Colonic mucosa (tissue), 4 donors: ENCODE measurements around the gene TMEM198. TPM values are rescaled to one million over a fixed set of nuclear protein-coding genes. Genes with fewer than 3 reads are reported as not detected.

Experiments used
- DNase-seq: peaks from one replicate; pipeline ENCODE4 v3.0.0-alpha.2; 2020
- H3K27ac ChIP-seq: fragments of 200-600 bp; one replicate; pipeline ENCODE4 v1.8.0; 2021
- H3K27me3 ChIP-seq: fragments of 200-600 bp; one replicate; pipeline ENCODE4 v1.8.0; 2021
- H3K36me3 ChIP-seq: fragments of 200-600 bp; one replicate; pipeline ENCODE4 v1.8.0; 2021
- H3K4me1 ChIP-seq: fragments of 200-600 bp; one replicate; pipeline ENCODE4 v1.8.0; 2021; ENCODE audit warnings: mild to moderate bottlenecking
- H3K4me3 ChIP-seq: fragments of 200-600 bp; one replicate; pipeline ENCODE4 v1.8.0; 2021
- H3K9ac ChIP-seq, 2 donors: one replicate each; pipeline ENCODE4 v1.7.0; 2013; ENCODE audit warnings: control low read depth in 2 of 2, low read depth in 2 of 2, low read length in 2 of 2
- H3K9me3 ChIP-seq: fragments of 200-600 bp; one replicate; pipeline ENCODE4 v1.8.0; 2021
- intact Hi-C: fragments of 100-400 bp; cut with DNase I; formaldehyde crosslinking; loops from one replicate; pipeline ENCODE4 v1.14.1; 2022
- total RNA-seq, 2 donors: library from RNA; stranded (reverse); fragmentation: NEBNext Ultra II Directional in 1 of 2; extraction: Animal tissue kit (Norgen Biotek cat#: 25700) in 1 of 2; gene quantifications; one replicate each; pipeline ENCODE4 v1.2.1, GENCODE V29; 2021
- TF ChIP-seq, protein P1 (sequence below): fragments of 200-600 bp; IDR thresholded peaks from one replicate; pipeline ENCODE4 v1.8.0; 2022; ENCODE audit warnings: antibody characterized with exemption, mild to moderate bottlenecking
- donor health status: healthy.
- donor health status: DM: no; HTN: no; CAD: no.
- donor health status: DM: no; HTN: no; CAD: no.

The TMEM198 gene
- total RNA-seq, 2 donors from 2014 or later = 1.7 to 2.9 TPM

GRCh38 chr2:219500135-219500534 lies 43.7 kb upstream of the TMEM198 start:
- Histone ChIP-seq H3K9ac (no peak overlapping the region), H3K27ac (no peak overlapping the region), H3K36me3 (no peaks in the 10 kb centered on the region), H3K4me3 (no peak overlapping the region), H3K9me3 (no peaks in the 10 kb centered on the region), H3K4me1 (no peaks in the 10 kb centered on the region), H3K27me3 (peaks cover 21% of the 10 kb centered on the region)
- no peak for DNase-seq
- intact Hi-C loops = no loop called here
- TF ChIP-seq, protein P1, sequence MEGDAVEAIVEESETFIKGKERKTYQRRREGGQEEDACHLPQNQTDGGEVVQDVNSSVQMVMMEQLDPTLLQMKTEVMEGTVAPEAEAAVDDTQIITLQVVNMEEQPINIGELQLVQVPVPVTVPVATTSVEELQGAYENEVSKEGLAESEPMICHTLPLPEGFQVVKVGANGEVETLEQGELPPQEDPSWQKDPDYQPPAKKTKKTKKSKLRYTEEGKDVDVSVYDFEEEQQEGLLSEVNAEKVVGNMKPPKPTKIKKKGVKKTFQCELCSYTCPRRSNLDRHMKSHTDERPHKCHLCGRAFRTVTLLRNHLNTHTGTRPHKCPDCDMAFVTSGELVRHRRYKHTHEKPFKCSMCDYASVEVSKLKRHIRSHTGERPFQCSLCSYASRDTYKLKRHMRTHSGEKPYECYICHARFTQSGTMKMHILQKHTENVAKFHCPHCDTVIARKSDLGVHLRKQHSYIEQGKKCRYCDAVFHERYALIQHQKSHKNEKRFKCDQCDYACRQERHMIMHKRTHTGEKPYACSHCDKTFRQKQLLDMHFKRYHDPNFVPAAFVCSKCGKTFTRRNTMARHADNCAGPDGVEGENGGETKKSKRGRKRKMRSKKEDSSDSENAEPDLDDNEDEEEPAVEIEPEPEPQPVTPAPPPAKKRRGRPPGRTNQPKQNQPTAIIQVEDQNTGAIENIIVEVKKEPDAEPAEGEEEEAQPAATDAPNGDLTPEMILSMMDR = no peak

- no peaks in the 10 kb centered on the region for H3K36me3 ChIP-seq
- no peak overlapping the region for H3K4me3 ChIP-seq
- no peaks in the 10 kb centered on the region for H3K9me3 ChIP-seq
- no peaks in the 10 kb centered on the region for H3K4me1 ChIP-seq
- no peak overlapping the region for H3K9ac ChIP-seq
- H3K27me3 ChIP-seq = peaks cover 5% of the 10 kb centered on the region
- no peak for DNase-seq
- intact Hi-C loops = no loop called here
- H3K27ac ChIP-seq = no peak overlapping the region
- TF ChIP-seq, protein P1 = no peak
These were observed 42.0 kb upstream of the TMEM198 start for GRCh38 chr2:219501849-219502248.

GRCh38 chr2:219502618-219503017 lies 41.2 kb upstream of the TMEM198 start:
- H3K4me1 ChIP-seq = no peaks in the 10 kb centered on the region
- intact Hi-C loops = no loop called here
- H3K4me3 ChIP-seq = no peak overlapping the region
- no peaks in the 10 kb centered on the region for H3K36me3 ChIP-seq
- no peak for DNase-seq
- no peaks in the 10 kb centered on the region for H3K27me3 ChIP-seq
- no peak overlapping the region for H3K27ac ChIP-seq
- H3K9ac ChIP-seq = no peak overlapping the region
- TF ChIP-seq, protein P1 = no peak
- no peaks in the 10 kb centered on the region for H3K9me3 ChIP-seq

DNA sequence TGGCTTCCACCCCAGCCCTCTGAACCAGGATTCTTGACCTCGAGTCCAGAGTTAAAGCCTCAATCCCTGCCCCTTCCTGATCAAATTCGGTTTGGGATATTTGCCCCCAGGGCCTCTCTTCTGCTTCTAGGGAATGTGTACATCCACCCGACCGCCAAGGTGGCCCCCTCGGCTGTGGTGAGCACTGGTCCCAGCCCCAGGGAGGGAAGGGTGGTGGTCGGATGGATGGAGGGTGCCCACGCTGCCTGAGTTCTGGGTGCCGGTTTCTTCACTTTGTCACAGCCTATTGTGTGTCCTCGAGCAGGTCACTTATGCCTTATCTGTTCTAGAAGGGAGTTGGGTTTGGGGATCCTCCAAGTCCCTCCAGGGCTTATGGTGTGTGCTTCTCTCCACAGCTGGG lies 38.2 kb upstream of the TMEM198 start:
- Histone ChIP-seq H3K9me3 (no peaks in the 10 kb centered on the region), H3K4me1 (no peaks in the 10 kb centered on the region), H3K4me3 (no peak overlapping the region), H3K27ac (no peak overlapping the region), H3K36me3 (no peaks in the 10 kb centered on the region), H3K27me3 (peaks cover 4% of the 10 kb centered on the region), H3K9ac (no peak overlapping the region)
- intact Hi-C loops = no loop called here
- TF ChIP-seq, protein P1 = no peak
- DNase-seq = no peak

- intact Hi-C loops = no loop called here
- H3K9ac ChIP-seq = no peak overlapping the region
- DNase-seq = no peak
- H3K36me3 ChIP-seq = no peaks in the 10 kb centered on the region
- H3K9me3 ChIP-seq = no peaks in the 10 kb centered on the region
- H3K4me1 ChIP-seq = no peaks in the 10 kb centered on the region
- TF ChIP-seq, protein P1 = no peak
- H3K4me3 ChIP-seq = no peak overlapping the region
- no peak overlapping the region for H3K27ac ChIP-seq
- peaks cover 7% of the 10 kb centered on the region for H3K27me3 ChIP-seq
These were observed 37.6 kb upstream of the TMEM198 start for GRCh38 chr2:219506153-219506801.
